Measurements from ENCODE around the gene FAM13B.
"Not testable (repeated sequence)": the region's sequence is repeated elsewhere in the genome, so short reads cannot be mapped to it uniquely, and the experiment has no call there.

The FAM13B gene

DNA sequence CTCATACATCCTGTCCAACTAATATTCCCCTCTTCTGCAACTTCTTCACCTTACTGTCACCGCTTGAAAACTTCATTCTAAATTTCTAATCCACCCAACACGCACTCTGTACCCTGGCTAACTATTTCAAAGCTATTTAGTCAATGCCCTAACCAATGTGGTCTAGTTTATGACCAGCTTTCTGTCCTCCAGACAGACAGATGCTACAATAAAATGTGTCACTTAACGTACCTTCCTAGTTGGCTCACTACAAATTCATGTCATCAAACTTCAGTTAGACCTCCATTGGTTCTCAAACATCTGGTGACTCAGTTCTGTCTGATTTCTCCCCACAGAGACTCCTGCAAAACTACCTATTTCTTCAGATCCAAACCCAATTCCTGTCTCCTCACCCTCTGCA is 57.7 kb downstream of the FAM13B start:
- DNase-seq (ENCODE audit: low read depth in 2 of 2): no peak

DNA sequence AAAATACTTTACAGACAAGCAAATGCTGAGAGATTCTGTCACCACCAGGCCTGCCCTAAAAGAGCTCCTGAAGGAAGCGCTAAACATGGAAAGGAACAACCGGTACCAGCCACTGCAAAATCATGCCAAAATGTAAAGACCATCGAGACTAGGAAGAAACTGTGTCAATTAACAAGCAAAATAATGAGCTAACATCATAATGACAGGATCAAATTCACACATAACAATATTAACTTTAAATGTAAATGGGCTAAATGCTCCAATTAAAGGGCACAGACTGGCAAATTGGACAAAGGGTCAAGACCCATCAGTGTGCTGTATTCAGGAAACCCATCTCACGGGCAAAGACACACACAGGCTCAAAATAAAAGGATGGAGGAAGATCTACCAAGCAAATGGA is 62.5 kb downstream of the FAM13B start:
- not testable (repeated sequence) for DNase-seq (ENCODE audit: low read depth in 2 of 2)

DNA sequence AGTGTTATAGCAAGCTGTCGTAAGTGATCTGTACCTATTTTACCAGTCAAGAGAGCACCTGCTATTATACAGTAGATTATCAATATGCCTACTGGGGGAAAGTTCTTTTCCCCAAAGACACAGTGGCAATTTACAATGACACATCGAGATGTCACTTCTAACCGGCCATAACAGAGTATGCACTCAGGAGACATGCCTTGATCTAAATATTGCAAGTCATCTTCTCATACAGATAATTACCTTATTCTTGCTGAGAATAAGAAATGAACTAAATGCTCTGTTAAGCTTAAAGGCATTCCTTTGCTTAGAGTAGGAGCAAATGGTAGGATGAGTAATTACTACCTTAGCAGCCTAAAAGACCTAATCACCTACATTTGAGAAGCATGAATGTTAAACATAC is 72.1 kb downstream of the FAM13B start:
- no peak for DNase-seq (ENCODE audit: low read depth in 2 of 2)

DNA sequence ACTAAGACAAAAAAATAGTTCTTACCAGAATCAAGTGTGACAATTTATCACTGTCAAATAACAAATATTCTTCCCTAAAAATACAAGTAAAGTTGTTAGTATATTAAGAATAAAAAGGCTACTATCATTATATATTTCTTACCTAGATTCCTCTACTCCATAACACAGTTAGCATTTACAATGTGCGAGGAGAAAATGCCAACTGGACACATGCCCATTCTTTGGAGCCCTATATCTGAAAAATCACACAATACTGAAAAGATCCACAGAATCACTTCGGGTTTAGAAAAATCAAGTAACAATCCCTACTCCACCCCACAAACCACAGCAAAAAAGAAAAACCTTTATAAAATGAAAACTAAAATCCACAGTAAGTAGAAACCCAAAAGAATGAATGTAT is 72.7 kb downstream of the FAM13B start:
- DNase-seq (ENCODE audit: low read depth in 2 of 2): no peak

DNA sequence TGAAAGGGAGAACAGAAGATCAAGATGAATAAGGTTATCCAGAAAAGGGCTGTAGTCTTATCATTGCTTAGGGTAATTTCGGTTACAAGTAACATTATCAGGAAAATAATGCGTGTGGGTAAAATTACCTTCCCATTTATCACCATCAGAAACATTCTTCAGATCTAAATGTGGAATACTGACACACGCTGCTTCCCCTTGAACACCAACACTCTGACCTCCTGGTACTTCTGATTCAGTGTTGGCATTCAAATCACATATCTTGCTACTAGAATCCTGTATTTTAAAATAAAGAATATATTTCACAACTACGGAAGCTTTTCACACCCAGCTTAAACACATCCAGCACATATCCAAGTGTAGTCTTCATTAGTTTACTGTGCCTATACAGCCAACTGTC is 73.4 kb downstream of the FAM13B start:
- DNase-seq (ENCODE audit: low read depth in 2 of 2): no peak

DNA sequence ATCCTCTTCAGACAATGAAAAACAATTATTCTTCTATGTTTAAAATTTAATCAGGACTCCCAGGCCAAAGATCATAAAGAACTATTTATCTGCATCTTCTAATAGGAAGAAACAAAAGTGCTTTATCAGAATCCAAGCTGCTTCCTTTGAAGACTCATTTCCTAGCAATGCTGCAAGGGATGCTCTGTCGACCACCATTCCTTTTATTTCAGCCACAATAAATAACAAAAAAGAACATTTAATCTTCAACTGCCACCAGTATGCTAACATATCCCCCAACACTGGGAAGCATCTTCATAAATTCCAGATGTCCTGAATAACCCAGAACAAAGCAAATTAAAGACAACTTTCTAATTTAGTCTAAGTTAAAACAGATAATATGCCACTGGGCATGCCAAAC is 74.9 kb downstream of the FAM13B start:
- no peak for DNase-seq (ENCODE audit: low read depth in 2 of 2)

DNA sequence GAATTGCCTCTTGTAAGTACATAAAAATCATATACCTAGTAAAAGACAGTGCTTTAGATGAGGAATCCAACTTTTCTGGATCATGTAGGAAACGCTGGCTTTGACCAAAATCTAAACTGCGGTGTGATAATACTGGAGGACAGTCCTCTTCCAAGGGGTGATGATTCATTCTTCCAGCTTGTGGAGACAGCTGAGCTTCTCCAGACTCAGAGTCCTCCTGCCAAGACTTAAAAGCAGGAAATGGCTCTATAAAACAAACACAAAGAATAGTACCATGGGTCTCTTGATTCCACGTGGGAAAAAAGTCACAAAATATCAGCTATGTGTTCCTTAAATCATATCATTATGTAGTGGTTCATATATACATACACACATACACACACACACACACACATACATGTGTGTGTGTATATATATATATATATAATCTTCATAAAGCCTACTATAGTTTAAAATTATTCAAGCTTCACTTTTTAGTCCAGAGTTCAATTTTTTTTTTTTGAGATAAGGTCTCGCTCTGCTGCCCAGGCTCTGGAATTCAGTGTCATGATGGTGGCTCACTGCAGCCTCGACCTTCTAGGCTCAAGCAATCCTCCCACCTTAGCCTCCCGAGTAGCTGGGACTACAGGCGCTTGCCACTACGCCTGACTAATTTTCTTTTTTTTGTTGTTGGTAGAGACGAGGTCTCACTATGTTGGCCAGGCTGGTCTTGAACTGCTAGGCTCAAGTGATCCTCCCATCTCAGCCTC is 78.6 kb downstream of the FAM13B start:
- DNase-seq (ENCODE audit: low read depth in 2 of 2): no peak

DNA sequence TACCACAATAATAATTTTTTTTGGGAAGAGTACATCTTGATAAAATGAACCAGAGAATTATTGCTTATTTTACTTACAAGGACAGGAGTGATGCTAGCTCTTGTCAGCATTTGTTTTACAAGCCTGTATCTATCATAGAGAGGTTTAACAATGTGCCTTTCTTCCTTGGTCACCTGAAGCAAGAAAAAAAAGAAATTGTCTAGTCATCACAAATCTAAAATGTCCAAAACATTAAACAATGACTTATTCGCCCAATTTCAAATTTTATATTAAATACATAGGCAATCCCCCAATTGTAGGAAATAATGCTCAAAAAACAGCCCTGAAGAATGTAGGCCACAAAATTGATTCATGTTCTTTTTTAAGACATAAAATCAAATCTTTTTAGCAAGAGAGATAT is 87.1 kb downstream of the FAM13B start:
- DNase-seq (ENCODE audit: low read depth in 2 of 2): no peak

DNA sequence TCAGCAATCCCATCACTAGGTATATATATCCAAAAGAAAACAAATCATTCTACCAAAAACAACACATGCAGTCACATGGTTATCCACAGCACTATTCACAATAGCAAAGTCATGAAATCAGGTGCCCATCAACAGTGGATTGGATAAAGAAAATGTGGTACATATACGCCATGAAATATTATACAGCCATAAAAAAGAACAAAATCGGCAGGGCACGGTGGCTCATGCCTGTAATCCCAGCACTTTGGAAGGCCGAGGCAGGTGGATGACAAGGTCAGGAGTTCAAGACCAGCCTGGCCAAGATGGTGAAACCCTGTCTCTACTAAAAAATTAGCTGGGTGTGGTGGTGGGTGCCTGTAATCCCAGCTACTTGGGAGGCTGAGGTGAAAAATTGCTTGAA is 88.6 kb downstream of the FAM13B start:
- DNase-seq (ENCODE audit: low read depth in 2 of 2): not testable (repeated sequence)

DNA sequence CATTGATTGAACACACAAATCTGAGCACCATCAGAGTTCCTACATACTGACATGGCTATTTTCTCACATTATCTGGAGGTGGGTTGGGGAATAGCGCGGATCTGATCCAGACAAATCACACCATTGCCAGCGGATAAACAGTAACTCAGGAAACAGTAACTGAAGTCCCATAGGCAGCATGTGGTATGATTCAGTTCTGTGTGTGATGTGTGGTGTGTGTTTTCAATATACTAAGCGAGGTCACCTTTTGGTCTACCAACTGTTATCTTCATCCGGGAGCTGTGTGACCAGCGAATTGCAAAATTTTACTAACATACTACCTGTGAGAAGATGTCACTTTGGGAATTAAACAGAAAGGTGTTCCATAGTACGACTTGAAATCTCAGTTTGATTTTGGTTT is 93.5 kb downstream of the FAM13B start:
- DNase-seq (ENCODE audit: low read depth in 2 of 2): no peak

DNA sequence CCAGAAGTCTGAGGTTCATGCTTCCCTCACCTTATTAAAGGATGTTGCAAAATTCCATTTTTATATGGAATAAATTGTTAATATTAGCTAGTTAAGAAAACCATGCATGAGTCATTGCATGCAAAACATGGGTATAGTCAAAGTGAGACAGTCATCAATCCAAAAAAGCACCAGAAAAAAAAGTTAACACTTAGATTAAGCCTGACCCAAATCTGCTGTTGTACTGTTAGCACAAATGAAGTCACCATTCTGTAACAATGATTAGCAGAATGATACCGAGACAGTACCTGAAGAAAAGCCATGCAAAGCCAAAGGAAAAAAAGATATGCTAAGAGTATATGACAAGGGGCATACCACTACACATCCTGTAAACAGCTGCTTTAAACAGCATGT is 94.1 kb downstream of the FAM13B start:
- no peak for DNase-seq (ENCODE audit: low read depth in 2 of 2)

DNA sequence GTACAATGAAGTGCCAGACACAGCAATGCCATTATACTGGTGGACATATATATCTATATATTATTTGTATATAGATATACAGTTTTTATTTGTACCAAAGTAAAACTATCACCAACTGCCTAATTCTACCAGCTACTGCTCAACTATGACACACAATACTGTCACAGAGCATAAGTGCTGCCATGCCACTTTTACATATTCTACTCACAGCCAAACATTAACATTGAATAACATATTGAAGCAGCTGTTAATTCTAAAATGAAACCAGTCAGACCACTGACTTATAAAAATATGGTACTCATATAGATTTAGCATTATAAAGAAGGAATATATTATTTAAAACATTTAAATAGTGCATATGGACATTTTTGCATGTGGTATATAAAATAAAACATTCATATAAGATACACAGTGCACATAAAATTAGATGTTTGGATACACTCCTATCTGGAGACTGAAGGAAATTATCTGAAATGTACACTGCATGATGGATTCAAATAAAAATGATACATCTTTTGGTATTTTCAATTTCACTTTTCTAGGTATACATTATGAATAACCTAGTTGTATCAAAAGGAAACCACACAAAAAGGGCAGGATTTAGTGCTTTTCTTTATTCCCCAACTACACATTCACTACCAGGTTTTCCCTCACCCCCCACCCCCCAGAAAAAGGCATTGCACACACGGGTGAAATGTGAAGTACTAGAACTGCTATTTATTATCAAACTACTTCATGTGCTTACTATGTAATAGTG is 94.7 kb downstream of the FAM13B start:
- DNase-seq (ENCODE audit: low read depth in 2 of 2): no peak

DNA sequence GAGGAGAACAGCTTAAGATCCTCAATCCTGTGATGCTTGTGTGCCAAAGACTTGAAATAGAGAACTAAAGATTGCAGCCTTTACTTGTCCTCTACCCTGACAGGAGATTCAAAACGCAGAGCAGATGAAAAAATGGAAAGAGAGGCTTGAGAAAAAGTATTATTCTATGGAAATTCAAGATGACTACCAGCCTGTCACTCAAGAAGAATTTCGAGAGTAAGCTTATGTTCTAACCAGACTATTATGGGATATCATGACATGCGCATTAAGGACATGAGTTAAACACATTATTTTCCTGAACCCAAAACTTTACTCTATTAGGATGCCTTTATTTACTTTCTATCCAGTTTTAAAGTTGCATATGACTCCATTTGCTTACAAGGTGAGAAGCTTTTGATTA is 97.2 kb downstream of the FAM13B start:
- DNase-seq (ENCODE audit: low read depth in 2 of 2): no peak

DNA sequence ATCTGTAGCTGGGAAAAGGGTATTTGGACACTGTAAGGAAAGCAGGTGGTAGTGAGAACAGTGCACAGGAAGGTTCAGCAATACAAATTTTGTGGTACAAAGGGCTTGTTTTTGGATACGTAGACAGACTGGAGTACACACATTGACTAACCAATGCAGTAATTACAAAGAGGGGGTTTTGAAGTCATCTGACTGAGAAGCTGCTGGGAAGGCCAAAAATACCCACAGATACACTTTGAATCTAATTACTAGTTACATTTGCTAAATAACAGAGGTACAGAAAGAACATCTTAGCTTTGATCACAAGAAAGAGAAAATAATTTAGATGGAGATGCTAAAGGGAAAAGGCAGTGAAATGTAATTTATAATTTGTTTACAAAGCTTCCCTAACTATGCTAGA is 97.7 kb downstream of the FAM13B start:
- no peak for DNase-seq (ENCODE audit: low read depth in 2 of 2)

DNA sequence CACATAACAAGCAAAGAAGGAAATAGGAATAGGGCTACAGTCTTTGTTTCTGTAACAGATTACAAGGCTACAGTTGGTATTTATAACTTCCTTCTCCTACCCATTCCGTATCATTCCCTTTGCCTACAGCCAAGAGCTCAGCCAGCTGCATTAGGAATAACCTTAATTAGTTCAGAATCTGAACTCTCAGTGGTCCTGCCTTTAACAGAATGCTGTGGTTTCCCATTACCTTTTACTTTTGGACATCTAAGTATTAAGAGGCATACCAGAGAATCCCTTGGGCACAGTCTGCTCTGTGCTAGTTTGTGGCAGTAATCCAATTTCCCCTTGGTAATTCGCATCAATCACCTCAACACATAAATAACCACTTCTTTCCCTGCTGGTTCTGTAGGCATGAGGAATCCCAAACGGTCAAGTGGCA is 99.4 kb downstream of the FAM13B start:
- DNase-seq (ENCODE audit: low read depth in 2 of 2): no peak

DNA sequence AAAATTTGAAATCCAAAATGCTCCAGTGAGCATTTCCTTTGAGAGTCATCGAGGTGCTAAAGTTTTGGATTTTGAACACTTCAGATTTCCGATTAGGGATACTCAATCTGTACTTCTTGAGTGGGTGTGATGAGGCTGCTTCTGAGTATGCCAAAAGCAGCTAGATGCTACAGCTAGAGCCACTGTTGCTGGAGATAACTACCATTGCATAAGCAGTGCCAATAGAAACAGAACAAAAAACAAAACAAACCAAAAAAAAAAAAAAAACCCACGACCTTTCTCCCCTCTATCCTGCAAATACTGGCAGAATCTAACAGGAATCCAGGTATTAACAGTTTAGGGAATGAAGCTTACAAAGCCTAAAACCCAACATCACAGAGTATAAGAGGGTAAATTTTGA is 100.1 kb downstream of the FAM13B start:
- DNase-seq (ENCODE audit: low read depth in 2 of 2): no peak

DNA sequence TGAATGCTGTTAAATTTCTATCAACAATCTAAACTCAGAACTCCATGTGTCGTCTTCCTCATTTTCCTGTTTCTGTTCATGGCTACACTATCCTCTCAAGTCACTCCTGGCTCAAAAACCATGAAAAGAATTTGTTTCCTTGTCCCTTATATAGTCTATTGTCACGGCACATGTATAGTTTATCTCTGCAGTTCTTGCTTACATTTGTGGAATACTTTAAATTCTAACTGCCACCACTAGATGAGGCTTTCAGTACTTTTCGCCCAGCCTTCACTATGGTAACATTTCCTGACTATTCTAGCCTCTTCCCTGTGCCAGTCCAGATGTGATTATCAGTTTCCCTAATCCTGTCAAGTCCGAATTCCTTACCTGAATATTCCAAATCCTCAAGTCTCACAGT is 109.0 kb downstream of the FAM13B start:
- DNase-seq (ENCODE audit: low read depth in 2 of 2): no peak

DNA sequence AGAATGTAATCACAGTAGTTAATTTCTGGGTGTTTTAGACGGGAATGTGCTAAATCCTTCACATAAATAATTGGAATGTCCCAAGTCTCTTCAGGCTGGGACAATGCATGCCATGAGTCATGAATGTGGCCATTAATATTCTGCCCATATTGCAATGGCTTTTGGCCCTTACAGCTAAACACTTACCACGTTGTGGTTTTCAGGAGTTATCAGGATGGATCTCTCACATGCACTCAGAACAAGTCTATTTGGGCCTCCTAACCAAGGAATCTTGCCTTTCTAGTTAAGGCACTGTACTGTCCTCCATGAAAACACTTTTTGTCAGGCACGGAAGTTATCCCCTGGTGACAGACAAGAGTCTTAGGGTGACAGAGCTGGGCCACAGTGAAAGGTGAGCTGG is 110.9 kb downstream of the FAM13B start:
- DNase-seq (ENCODE audit: low read depth in 2 of 2): no peak

DNA sequence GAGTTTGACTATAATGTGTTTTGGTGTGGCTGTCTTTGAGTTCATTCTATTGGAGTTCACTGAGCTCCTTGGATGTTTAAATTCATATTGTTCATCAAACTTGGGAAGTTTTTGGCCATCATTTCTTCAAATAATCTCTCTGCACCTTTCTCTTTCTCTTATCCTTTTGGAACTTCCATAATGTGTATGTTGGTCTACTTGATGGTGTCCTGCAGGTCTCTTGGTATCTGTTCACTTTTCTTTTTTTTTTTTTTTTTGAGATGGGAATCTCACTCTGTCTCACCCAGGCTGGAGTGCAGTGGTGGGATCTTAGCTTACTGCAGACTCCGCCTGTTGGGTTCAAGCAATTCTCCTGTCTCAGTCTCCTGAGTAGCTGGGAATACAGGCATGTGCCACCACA is 116.0 kb downstream of the FAM13B start:
- no peak for DNase-seq (ENCODE audit: low read depth in 2 of 2)

DNA sequence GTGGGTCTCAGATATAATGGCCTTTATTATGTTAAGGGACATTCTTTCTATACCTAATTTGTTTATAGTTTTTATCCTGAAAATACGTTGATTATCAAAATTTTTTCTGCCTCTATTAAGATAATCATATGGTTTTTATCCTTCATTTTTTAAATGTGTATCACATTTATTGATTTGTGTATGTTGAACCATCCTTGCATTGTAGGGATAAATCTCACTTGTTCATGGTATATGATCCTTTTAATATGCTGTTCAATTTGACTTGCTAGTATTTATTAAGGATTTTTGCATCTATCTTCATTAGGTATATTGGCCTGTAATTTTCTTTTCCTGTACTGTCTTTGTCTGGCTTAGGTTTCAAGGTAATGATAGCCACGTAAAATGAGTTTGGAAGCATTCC is 118.1 kb downstream of the FAM13B start:
- DNase-seq (ENCODE audit: low read depth in 2 of 2): no peak

DNA sequence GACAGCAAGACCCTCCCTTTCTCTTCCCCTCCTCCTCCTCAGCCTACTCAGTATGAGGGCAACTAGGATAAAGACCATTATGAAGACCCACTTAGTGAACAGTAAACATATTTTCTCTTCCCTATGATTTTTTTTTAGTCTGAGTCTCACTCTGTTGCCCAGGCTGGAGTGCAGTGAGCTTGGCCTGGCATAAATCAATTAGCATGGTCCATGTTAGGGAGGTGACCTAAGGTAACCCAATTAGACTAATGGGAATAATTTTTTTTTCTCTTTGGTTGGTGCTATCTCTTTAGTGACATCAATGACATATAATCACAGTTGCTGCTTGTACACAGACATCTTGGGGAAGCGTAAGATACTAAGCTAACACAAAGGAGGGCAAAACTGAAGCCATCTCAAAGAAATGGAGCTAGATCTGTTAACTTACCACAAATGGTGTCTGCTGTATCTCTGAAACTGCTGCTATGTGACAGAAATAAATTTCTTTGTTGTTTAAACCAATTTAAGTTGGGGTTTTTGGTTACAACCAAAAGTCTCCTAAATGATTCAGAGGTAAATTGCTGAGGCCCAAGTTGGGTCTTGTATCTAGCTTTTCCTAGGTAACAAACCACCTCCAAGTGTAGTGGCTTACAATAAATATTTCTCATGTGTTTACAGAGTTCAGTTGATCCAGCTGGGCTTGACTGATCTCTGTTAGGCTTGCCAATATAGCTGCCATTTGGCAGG is 130.3 kb downstream of the FAM13B start:
- DNase-seq (ENCODE audit: low read depth in 2 of 2): no peak

DNA sequence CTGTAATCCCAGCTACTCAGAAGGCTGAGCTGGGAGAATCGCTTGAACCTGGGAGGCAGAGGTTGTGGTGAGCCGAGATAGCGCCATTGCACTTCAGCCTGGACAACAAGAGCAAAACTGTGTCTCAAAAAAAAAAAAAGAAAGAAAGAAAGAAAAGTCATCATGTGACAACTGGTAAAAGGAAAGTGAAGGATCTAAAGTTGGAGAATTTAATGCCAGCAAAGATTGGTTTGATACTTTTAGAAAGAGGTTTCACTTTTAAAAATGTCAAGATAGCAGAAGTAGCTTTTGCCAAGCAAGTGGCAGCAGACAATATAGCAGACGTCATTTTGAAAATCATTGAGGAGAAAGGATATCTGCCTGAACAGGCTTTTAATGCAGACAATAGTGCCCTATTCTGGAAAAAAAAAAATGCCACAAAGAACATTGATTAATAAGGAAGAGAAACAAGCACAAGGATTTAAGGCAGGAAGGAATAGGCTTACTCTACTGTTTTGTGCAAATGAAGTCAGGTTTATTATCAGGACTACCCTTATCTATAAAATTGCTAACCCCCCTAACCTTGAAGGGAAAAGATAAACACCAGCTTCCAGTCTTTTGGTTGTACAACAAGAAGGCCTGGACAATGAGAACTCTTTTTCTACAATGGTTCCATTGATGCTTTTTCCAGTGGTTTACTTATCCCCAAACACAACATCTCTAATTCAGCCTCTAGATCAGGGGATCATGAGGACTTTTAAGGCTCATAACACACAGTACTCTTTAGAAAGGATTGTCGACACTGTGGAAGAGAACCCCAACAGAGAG is 131.7 kb downstream of the FAM13B start:
- no peak for DNase-seq (ENCODE audit: low read depth in 2 of 2)
